HG03025 (cell line): ENCODE data around the gene XRCC5.
A peak's percentile ranks its signal among the peaks of the same experiment; 100 is the strongest.

Source experiments
- ATAC-seq: cut with Tn5 transposase; IDR thresholded peaks from one replicate; pipeline ENCODE4 v1.9.1; 2021; ENCODE audit warnings: mild to moderate bottlenecking, moderate library complexity; ENCODE audit not compliant: unreplicated experiment, low FRiP score

The XRCC5 gene

GRCh38 chr2:216083464-216084281 is 25.5 kb upstream of the XRCC5 start:
- ATAC-seq: no peak

GRCh38 chr2:216084547-216084946 is 24.6 kb upstream of the XRCC5 start:
- ATAC-seq: no peak

- no peak for ATAC-seq
These were observed 22.8 kb upstream of the XRCC5 start for GRCh38 chr2:216086207-216086893.

- no peak for ATAC-seq
These were observed 18.8 kb upstream of the XRCC5 start for GRCh38 chr2:216090369-216090786.

GRCh38 chr2:216092646-216093045 is 16.5 kb upstream of the XRCC5 start:
- ATAC-seq: no peak

GRCh38 chr2:216094701-216095100 is 14.4 kb upstream of the XRCC5 start:
- ATAC-seq: no peak

GRCh38 chr2:216098421-216099334 is 10.5 kb upstream of the XRCC5 start:
- ATAC-seq: no peak

- ATAC-seq: no peak
These were observed 8.0 kb upstream of the XRCC5 start for GRCh38 chr2:216101109-216101508.

- ATAC-seq: no peak
These were observed 5.9 kb upstream of the XRCC5 start for GRCh38 chr2:216103213-216103612.

- ATAC-seq: no peak
These were observed 4.5 kb upstream of the XRCC5 start for GRCh38 chr2:216104691-216105090.

- ATAC-seq: no peak
These were observed 1.8 kb upstream of the XRCC5 start for GRCh38 chr2:216107320-216107719.

- ATAC-seq: no peak
These were observed 1.4 kb upstream of the XRCC5 start for GRCh38 chr2:216107760-216108159.

- ATAC-seq: no peak
These were observed 710 bp upstream of the XRCC5 start for GRCh38 chr2:216108310-216108966.

- ATAC-seq: no peak
These were observed 940 bp downstream of the XRCC5 start for GRCh38 chr2:216109962-216110614.

GRCh38 chr2:216110620-216111019 is 1.5 kb downstream of the XRCC5 start:
- ATAC-seq: no peak

GRCh38 chr2:216111122-216111521 is 2.0 kb downstream of the XRCC5 start:
- no peak for ATAC-seq

GRCh38 chr2:216112926-216113325 is 3.8 kb downstream of the XRCC5 start:
- no peak for ATAC-seq

GRCh38 chr2:216113572-216113971 is 4.4 kb downstream of the XRCC5 start:
- peak; percentile 71 for ATAC-seq

GRCh38 chr2:216114382-216114713 is 5.2 kb downstream of the XRCC5 start:
- ATAC-seq: no peak
